Neuronal stem cell (in vitro differentiated cells): ENCODE results near the gene MIER3.
A peak's percentile ranks its signal among the peaks of the same experiment; 100 is the strongest.

ENCODE experiments used
- DNase-seq: peaks from one replicate; pipeline ENCODE4 v3.0.0-alpha.2; 2013; ENCODE audit warnings: low spot score
- H2AFZ ChIP-seq: one replicate; pipeline ENCODE4 v1.6.1; 2013; ENCODE audit warnings: mild to moderate bottlenecking, low read length, inconsistent platforms
- H2AK5ac ChIP-seq: 2 replicates; pipeline ENCODE4 v1.6.1; 2013; ENCODE audit warnings: low read depth, mild to moderate bottlenecking, inconsistent platforms, low read length, moderate library complexity, mixed read lengths
- H2BK120ac ChIP-seq: 2 replicates; pipeline ENCODE4 v1.6.1; 2013; ENCODE audit warnings: low read depth, mild to moderate bottlenecking, inconsistent platforms, low read length, moderate library complexity, mixed read lengths
- H2BK12ac ChIP-seq: one replicate; pipeline ENCODE4 v1.6.1; 2013; ENCODE audit warnings: low read length, inconsistent platforms
- H2BK15ac ChIP-seq: 2 replicates; pipeline ENCODE4 v1.6.1; 2013; ENCODE audit warnings: mild to moderate bottlenecking, low read length, inconsistent platforms, mixed read lengths
- H2BK5ac ChIP-seq: one replicate; pipeline ENCODE4 v1.6.1; 2013; ENCODE audit warnings: inconsistent platforms, mild to moderate bottlenecking, low read length, moderate library complexity
- H3K14ac ChIP-seq: one replicate; pipeline ENCODE4 v1.6.1; 2013; ENCODE audit warnings: low read length, inconsistent platforms
- H3K18ac ChIP-seq: 2 replicates; pipeline ENCODE4 v1.6.1; 2013; ENCODE audit warnings: low read length, inconsistent platforms
- H3K23ac ChIP-seq: 2 replicates; pipeline ENCODE4 v1.6.1; 2013; ENCODE audit warnings: low read depth, mild to moderate bottlenecking, mixed read lengths, low read length, inconsistent platforms; ENCODE audit not compliant: poor library complexity
- H3K27ac ChIP-seq: replicated peaks from 3 replicates; pipeline ENCODE4 v1.5.1; 2013; ENCODE audit warnings: low read length, inconsistent platforms
- H3K27me3 ChIP-seq, 3 experiments: 2 replicates each; pipeline ENCODE4 v1.6.1; 2013; ENCODE audit warnings: low read length in 3 of 3, mild to moderate bottlenecking in 2 of 3, inconsistent platforms in 1 of 3, low read depth in 1 of 3, mixed read lengths in 1 of 3, moderate library complexity in 1 of 3; ENCODE audit not compliant: control insufficient read depth in 3 of 3, insufficient read depth in 3 of 3
- H3K36me3 ChIP-seq, 2 donors: replicated peaks in 1 of 2; 2 replicates each; pipeline ENCODE4 v1.6.1; 2013; ENCODE audit warnings: low read length in 2 of 2; ENCODE audit not compliant: control insufficient read depth in 2 of 2, insufficient read depth in 2 of 2
- H3K4ac ChIP-seq: 2 replicates; pipeline ENCODE4 v1.6.1; 2013; ENCODE audit warnings: inconsistent platforms, mild to moderate bottlenecking, low read length, moderate library complexity
- H3K4me1 ChIP-seq, 2 donors: 1 replicate in 1 of 2; 2 replicates in 1 of 2; pipeline ENCODE4 v1.6.1; 2013; ENCODE audit warnings: low read length in 2 of 2, low read depth in 1 of 2; ENCODE audit not compliant: control insufficient read depth in 2 of 2, insufficient read depth in 1 of 2
- H3K4me2 ChIP-seq: one replicate; pipeline ENCODE4 v1.6.1; 2013; ENCODE audit warnings: mild to moderate bottlenecking, low read length, inconsistent platforms; ENCODE audit not compliant: insufficient read depth, poor library complexity, severe bottlenecking
- H3K4me3 ChIP-seq, 2 donors: 2 replicates each; pipeline ENCODE4 v1.5.1; 2013; ENCODE audit warnings: low read length in 2 of 2, mild to moderate bottlenecking in 2 of 2, inconsistent platforms in 1 of 2, moderate library complexity in 1 of 2
- H3K79me1 ChIP-seq: one replicate; pipeline ENCODE4 v1.6.1; 2013; ENCODE audit warnings: low read depth, mild to moderate bottlenecking, inconsistent platforms, low read length, moderate library complexity
- H3K9ac ChIP-seq: one replicate; pipeline ENCODE4 v1.6.1; 2013; ENCODE audit warnings: mild to moderate bottlenecking, low read depth, low read length, inconsistent platforms; ENCODE audit not compliant: poor library complexity
- H3K9me3 ChIP-seq, 2 donors: replicated peaks in 1 of 2; 2 replicates each; pipeline versions ENCODE3 to v1.6.1; 2013; ENCODE audit warnings: low read length in 2 of 2, mild to moderate bottlenecking in 2 of 2, inconsistent platforms in 1 of 2, low read depth in 1 of 2, mixed read lengths in 1 of 2, moderate library complexity in 1 of 2; ENCODE audit not compliant: control insufficient read depth in 2 of 2, insufficient read depth in 1 of 2
- H4K8ac ChIP-seq: one replicate; pipeline ENCODE4 v1.6.1; 2013; ENCODE audit warnings: low read depth, mild to moderate bottlenecking, inconsistent platforms, low read length, moderate library complexity
- H4K91ac ChIP-seq: one replicate; pipeline ENCODE4 v1.6.1; 2013; ENCODE audit warnings: low read length, low read depth, mild to moderate bottlenecking, inconsistent platforms; ENCODE audit not compliant: poor library complexity
- WGBS, 2 donors: extraction: QIAGEN DNeasy Blood & Tissue Kit; methylation state at CpG; one replicate each; pipeline ENCODE4 v1.1.7; 2013; ENCODE audit warnings: missing lambda C conversion rate in 2 of 2, mixed read lengths in 1 of 2; ENCODE audit not compliant: insufficient read length in 2 of 2, insufficient replicate concordance in 1 of 2; ENCODE audit errors: extremely low coverage in 2 of 2; 5-methylcytosine and 5-hydroxymethylcytosine counted together

MIER3 gene

GRCh38 chr5:56954262-56954661 lies 2.3 kb upstream of the MIER3 start:
- H3K4me1 ChIP-seq: peaks cover 0 to 1% of the 10 kb centered on the region in 2 donors
- H3K9me3 ChIP-seq: no peaks in the 10 kb centered on the region
- H3K4me3 ChIP-seq: no peak overlapping the region
- no peak overlapping the region for H3K4ac ChIP-seq
- no peak overlapping the region for H2BK5ac ChIP-seq
- no peak overlapping the region for H3K9ac ChIP-seq
- no peak overlapping the region for H4K8ac ChIP-seq
- no peak overlapping the region for H2BK12ac ChIP-seq
- no peak overlapping the region for H3K27ac ChIP-seq
- H3K79me1 ChIP-seq: peaks cover 6% of the 10 kb centered on the region
- H3K14ac ChIP-seq: no peak overlapping the region
- H2AK5ac ChIP-seq: no peak overlapping the region
- no peak overlapping the region for H2BK120ac ChIP-seq
- WGBS, 2 donors: no CpG with 5 or more reads among the region's 1 CpG
- H4K91ac ChIP-seq: no peak overlapping the region
- H3K36me3 ChIP-seq: peaks cover 0 to 7% of the 10 kb centered on the region in 2 donors
- H2BK15ac ChIP-seq: no peak overlapping the region
- peaks cover 0 to 6% (median 2%) of the 10 kb centered on the region in 3 experiments for H3K27me3 ChIP-seq
- no peak overlapping the region for H3K18ac ChIP-seq
- DNase-seq: no peak
- H3K23ac ChIP-seq: no peak overlapping the region
- no peak overlapping the region for H3K4me2 ChIP-seq
- H2AFZ ChIP-seq: no peak overlapping the region

DNA sequence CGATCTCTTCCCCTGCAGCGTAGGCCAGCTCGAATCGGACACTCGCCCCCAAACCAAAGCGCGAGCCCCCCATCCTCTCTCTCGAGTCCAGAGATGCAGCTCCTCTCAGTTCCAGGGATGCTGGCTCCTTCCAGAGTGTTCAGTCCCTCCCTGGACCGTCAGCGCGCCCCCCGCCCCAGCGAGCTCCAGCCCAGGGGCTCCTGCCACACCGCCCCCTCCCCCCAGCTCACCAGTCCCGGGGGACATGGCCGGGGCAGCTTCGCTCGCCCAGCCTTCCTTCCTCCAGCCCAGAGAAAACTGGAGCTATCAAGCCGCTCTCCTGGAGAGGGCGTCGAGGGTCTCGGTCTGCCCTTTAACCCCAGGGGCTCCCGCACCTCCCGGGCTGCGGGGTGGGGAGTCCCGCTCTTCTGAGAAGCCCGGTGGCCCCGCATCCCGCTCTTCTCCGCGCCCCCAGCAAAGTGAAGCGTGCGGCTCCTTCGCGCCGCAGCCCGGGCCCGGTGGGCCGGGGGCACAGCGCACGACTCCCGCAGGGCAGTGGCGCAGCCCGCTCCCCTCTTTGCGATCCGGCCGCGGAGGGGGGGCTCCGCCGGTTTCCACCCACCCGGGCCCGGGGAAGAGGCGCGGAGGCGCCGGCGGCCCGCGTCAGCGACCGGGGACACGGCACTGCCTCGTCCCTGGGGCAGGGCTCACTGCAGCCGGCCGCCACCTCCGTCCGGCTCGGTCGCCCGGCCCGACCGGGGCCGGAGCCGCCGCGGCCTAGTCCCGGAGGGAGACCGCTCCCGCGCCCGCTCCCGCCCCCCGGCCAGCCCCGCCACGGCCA lies 587 bp downstream of the MIER3 start:
- WGBS, 2 donors: no CpG with 5 or more reads among the region's 85 CpGs
- peak overlapping the region; percentile 86 for H3K4me2 ChIP-seq

DNA sequence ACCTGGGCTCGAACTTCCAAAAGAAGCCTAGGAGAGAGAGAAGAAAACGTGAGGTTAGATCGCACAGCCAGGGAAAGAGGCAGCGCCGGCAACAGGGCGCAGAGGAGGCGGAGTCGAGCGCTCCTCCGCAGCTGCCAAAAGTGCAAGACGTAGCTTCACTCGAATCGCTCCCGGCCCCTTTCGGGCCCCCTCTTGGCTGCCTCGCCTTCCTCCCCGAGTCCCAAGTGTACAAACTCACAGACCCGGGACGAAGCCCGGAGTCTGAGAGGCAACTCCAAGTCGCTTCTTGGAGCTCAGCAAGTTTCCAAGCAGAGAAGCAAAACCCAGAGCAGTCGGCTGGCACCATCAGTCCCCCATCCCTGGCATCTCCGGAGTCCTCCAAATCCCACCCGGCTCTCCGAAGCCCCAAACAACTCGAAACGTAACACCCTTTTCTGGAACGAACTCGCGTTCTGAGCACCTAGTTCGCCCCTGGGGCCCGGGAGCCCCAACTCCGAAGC lies 1.2 kb downstream of the MIER3 start:
- H2AK5ac ChIP-seq: peak overlapping the region; percentile 61
- peak overlapping the region; percentile 91 for H3K9ac ChIP-seq
- no CpG with 5 or more reads among the region's 33 CpGs for WGBS, 2 donors
- H3K4ac ChIP-seq: no peak overlapping the region
- peak overlapping the region; percentile 81 for H3K27ac ChIP-seq
- H2BK12ac ChIP-seq: no peak overlapping the region
- peaks cover 6% of the 10 kb centered on the region for H3K79me1 ChIP-seq
- peak overlapping the region; percentile 86 for H3K4me2 ChIP-seq
- H3K14ac ChIP-seq: peak overlapping the region; percentile 97
- H2AFZ ChIP-seq: peak overlapping the region; percentile 99
- no peaks in the 10 kb centered on the region for H3K27me3 ChIP-seq
- peak overlapping the region; percentile 70 to 99 for H3K4me3 ChIP-seq
- no peak overlapping the region for H2BK5ac ChIP-seq
- peak overlapping the region; percentile 47 for H2BK120ac ChIP-seq
- H3K18ac ChIP-seq: peak overlapping the region; percentile 85
- peaks cover 0 to 1% of the 10 kb centered on the region in 2 donors for H3K4me1 ChIP-seq
- no peak overlapping the region for H2BK15ac ChIP-seq
- H3K9me3 ChIP-seq: no peaks in the 10 kb centered on the region
- DNase-seq: peak; percentile 27
- peak overlapping the region; percentile 89 for H3K23ac ChIP-seq
- H3K36me3 ChIP-seq: peaks cover 2 to 43% of the 10 kb centered on the region in 2 donors
- no peak overlapping the region for H4K8ac ChIP-seq
- no peak overlapping the region for H4K91ac ChIP-seq

More for the DNA sequence above, 587 bp downstream of the MIER3 start:
- Histone ChIP-seq H3K27ac (peak overlapping the region; percentile 81), H3K4me1 (peaks cover 0 to 1% of the 10 kb centered on the region in 2 donors), H3K14ac (peak overlapping the region; percentile 97), H3K4me3 (peak overlapping the region; percentile 70 to 99), H2AK5ac (peak overlapping the region; percentile 61), H2BK5ac (peak overlapping the region; percentile 94), H3K27me3 (no peaks in the 10 kb centered on the region), H3K9ac (peak overlapping the region; percentile 91), H2AFZ (peak overlapping the region; percentile 99), H3K18ac (peak overlapping the region; percentile 92), H2BK120ac (peak overlapping the region; percentile 47), H2BK12ac (peak overlapping the region; percentile 73), H3K23ac (peak overlapping the region; percentile 89), H2BK15ac (peak overlapping the region; percentile 17), H4K91ac (no peak overlapping the region), H4K8ac (no peak overlapping the region), H3K4ac (no peak overlapping the region), H3K79me1 (peaks cover 6% of the 10 kb centered on the region), H3K36me3 (peaks cover 2 to 36% of the 10 kb centered on the region in 2 donors), H3K9me3 (no peaks in the 10 kb centered on the region)
- DNase-seq: peak; percentile 63

DNA sequence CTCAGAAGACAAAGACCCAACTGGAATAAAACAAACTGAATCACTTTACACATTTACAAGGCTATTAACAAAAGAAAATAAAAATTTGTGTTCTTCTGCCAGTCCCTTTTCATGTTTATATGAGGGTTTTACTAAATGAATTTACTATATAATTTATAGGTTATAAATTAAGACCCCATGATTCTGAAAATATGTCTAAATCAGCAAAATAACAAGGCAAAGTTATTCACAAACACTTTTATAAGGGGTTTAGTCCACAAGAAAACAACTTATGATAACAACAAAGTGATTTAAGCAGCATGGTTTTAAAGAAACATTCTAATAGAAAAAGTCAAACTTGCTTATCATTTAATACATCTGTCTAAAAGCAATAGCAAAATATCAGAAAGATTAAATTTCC lies 4.9 kb downstream of the MIER3 start:
- no peak overlapping the region for H3K9ac ChIP-seq
- no peak overlapping the region for H2AFZ ChIP-seq
- no peak overlapping the region for H3K23ac ChIP-seq
- H3K4me2 ChIP-seq: no peak overlapping the region
- no peak overlapping the region for H2BK120ac ChIP-seq
- H3K79me1 ChIP-seq: peaks cover 7% of the 10 kb centered on the region
- H4K91ac ChIP-seq: no peak overlapping the region
- H3K18ac ChIP-seq: no peak overlapping the region
- H3K27ac ChIP-seq: no peak overlapping the region
- H3K36me3 ChIP-seq: peaks cover 9 to 79% of the 10 kb centered on the region in 2 donors
- H3K4ac ChIP-seq: no peak overlapping the region
- H3K27me3 ChIP-seq: no peaks in the 10 kb centered on the region
- no peak overlapping the region for H2BK5ac ChIP-seq
- H3K9me3 ChIP-seq: no peaks in the 10 kb centered on the region
- H4K8ac ChIP-seq: no peak overlapping the region
- no peak overlapping the region for H2BK12ac ChIP-seq
- DNase-seq: no peak
- no peak overlapping the region for H3K14ac ChIP-seq
- H2BK15ac ChIP-seq: no peak overlapping the region
- H3K4me1 ChIP-seq: no peaks in the 10 kb centered on the region
- no peak overlapping the region for H3K4me3 ChIP-seq
- no peak overlapping the region for H2AK5ac ChIP-seq
